NCI-H2196 treated with DMSO at 0.1 percent for 48 hours (cell line): ENCODE results near the gene SKOR1.

Experiments
- DNase-seq: peaks from one replicate; lab custom pipeline; 2025; ENCODE audit not compliant: unreplicated experiment; lab: John Stamatoyannopoulos, UW

Gene SKOR1

GRCh38 chr15:67794832-67795574 lies 30.3 kb upstream of the SKOR1 start:
- no peak for DNase-seq

- no peak for DNase-seq
Measured at GRCh38 chr15:67796196-67797127, 28.8 kb upstream of the SKOR1 start.

- DNase-seq: no peak
Measured at GRCh38 chr15:67799801-67800205, 25.5 kb upstream of the SKOR1 start.

- no peak for DNase-seq
Measured at GRCh38 chr15:67801142-67801541, 24.2 kb upstream of the SKOR1 start.

- no peak for DNase-seq
Measured at GRCh38 chr15:67801926-67802914, 23.1 kb upstream of the SKOR1 start.

- DNase-seq: no peak
Measured at GRCh38 chr15:67803299-67803698, 22.0 kb upstream of the SKOR1 start.

GRCh38 chr15:67803996-67804843 lies 21.1 kb upstream of the SKOR1 start:
- DNase-seq: no peak

GRCh38 chr15:67805008-67805665 lies 20.2 kb upstream of the SKOR1 start:
- DNase-seq: no peak

- peak; percentile 8 for DNase-seq
Measured at GRCh38 chr15:67805666-67806516, 19.4 kb upstream of the SKOR1 start.

GRCh38 chr15:67806536-67806935 lies 18.8 kb upstream of the SKOR1 start:
- DNase-seq: no peak

GRCh38 chr15:67807141-67807540 lies 18.2 kb upstream of the SKOR1 start:
- DNase-seq: no peak

GRCh38 chr15:67807836-67808235 lies 17.5 kb upstream of the SKOR1 start:
- DNase-seq: no peak

- no peak for DNase-seq
Measured at GRCh38 chr15:67808821-67809220, 16.5 kb upstream of the SKOR1 start.

- no peak for DNase-seq
Measured at GRCh38 chr15:67809441-67809840, 15.9 kb upstream of the SKOR1 start.

- DNase-seq: no peak
Measured at GRCh38 chr15:67809866-67810265, 15.4 kb upstream of the SKOR1 start.

GRCh38 chr15:67812241-67812644 lies 13.1 kb upstream of the SKOR1 start:
- DNase-seq: no peak

- DNase-seq: no peak
Measured at GRCh38 chr15:67813104-67813634, 12.1 kb upstream of the SKOR1 start.

GRCh38 chr15:67815036-67815592 lies 10.2 kb upstream of the SKOR1 start:
- no peak for DNase-seq
